ENCODE measurements around the gene CDK6.

Gene CDK6

GRCh38 chr7:92782236-92782635, 54.1 kb downstream of the CDK6 start:
- Histone ChIP-seq H3K27me3 (ENCODE audit: control insufficient read depth, insufficient read depth, low read length) (no peaks in the 10 kb centered on the region), H3K4me1 (ENCODE audit: control insufficient read depth, insufficient read depth, low read length) (peaks cover 19% of the 10 kb centered on the region), H3K9me3 (ENCODE audit: control insufficient read depth, low read length) (no peaks in the 10 kb centered on the region), H3K9ac (ENCODE audit: low read length) (no peak overlapping the region), H3K4me3 (ENCODE audit: low read length) (no peak overlapping the region), H3K36me3 (ENCODE audit: control insufficient read depth, insufficient read depth, low read length) (no peaks in the 10 kb centered on the region)

GRCh38 chr7:92781117-92781720, 55.2 kb downstream of the CDK6 start:
- H3K4me1 ChIP-seq (ENCODE audit: control insufficient read depth, insufficient read depth, low read length): peaks cover 19% of the 10 kb centered on the region
- no peaks in the 10 kb centered on the region for H3K36me3 ChIP-seq (ENCODE audit: control insufficient read depth, insufficient read depth, low read length)
- no peaks in the 10 kb centered on the region for H3K9me3 ChIP-seq (ENCODE audit: control insufficient read depth, low read length)
- H3K4me3 ChIP-seq (ENCODE audit: low read length): no peak overlapping the region
- no peaks in the 10 kb centered on the region for H3K27me3 ChIP-seq (ENCODE audit: control insufficient read depth, insufficient read depth, low read length)
- no peak overlapping the region for H3K9ac ChIP-seq (ENCODE audit: low read length)

GRCh38 chr7:92778972-92779371, 57.4 kb downstream of the CDK6 start:
- Histone ChIP-seq H3K27me3 (ENCODE audit: control insufficient read depth, insufficient read depth, low read length) (no peaks in the 10 kb centered on the region), H3K4me3 (ENCODE audit: low read length) (no peak overlapping the region), H3K4me1 (ENCODE audit: control insufficient read depth, insufficient read depth, low read length) (peaks cover 19% of the 10 kb centered on the region), H3K9ac (ENCODE audit: low read length) (no peak overlapping the region), H3K36me3 (ENCODE audit: control insufficient read depth, insufficient read depth, low read length) (no peaks in the 10 kb centered on the region), H3K9me3 (ENCODE audit: control insufficient read depth, low read length) (no peaks in the 10 kb centered on the region)

DNA sequence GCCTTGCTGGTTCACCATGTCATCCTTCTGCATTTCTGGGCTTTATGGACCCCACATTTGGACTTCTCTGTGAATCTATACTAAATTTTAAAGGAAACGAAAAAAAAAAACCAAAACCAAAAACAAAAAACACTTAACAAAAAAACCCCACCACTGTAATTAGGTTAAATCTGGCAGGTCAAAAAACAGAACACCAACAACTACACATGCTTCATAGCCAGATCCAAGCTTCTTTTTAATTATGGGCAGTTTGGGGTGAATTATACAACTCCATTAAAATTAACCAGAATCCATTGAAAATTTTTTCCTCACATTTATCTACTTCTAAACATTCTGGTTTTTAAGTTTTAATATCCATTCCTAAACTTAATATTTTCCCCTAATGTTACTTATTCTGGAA, 58.4 kb downstream of the CDK6 start:
- H3K4me1 ChIP-seq (ENCODE audit: control insufficient read depth, insufficient read depth, low read length): peaks cover 11% of the 10 kb centered on the region
- no peaks in the 10 kb centered on the region for H3K9me3 ChIP-seq (ENCODE audit: control insufficient read depth, low read length)
- no peaks in the 10 kb centered on the region for H3K36me3 ChIP-seq (ENCODE audit: control insufficient read depth, insufficient read depth, low read length)
- no peak overlapping the region for H3K4me3 ChIP-seq (ENCODE audit: low read length)
- H3K27me3 ChIP-seq (ENCODE audit: control insufficient read depth, insufficient read depth, low read length): no peaks in the 10 kb centered on the region
- no peak overlapping the region for H3K9ac ChIP-seq (ENCODE audit: low read length)

DNA sequence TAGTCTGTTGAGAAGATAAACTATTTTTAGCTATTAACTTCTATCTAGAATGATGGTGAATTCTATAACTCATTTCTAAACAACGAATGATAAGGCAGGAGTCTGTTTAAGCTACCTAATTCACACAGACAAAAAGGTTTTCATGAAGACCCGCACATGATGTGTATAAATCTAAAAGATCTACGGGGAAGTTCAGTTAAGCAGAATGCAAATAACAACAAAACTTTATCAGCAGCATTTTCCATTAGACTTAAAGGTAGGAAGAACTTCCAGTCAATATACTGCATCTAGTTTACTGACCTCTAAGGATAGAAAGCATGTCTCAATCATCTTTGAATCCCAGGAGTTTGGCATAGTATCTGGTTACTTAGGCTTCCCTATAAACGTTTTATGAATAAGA, 62.6 kb downstream of the CDK6 start:
- Histone ChIP-seq H3K36me3 (ENCODE audit: control insufficient read depth, insufficient read depth, low read length) (no peaks in the 10 kb centered on the region), H3K4me3 (ENCODE audit: low read length) (no peak overlapping the region), H3K9ac (ENCODE audit: low read length) (no peak overlapping the region), H3K9me3 (ENCODE audit: control insufficient read depth, low read length) (no peaks in the 10 kb centered on the region), H3K27me3 (ENCODE audit: control insufficient read depth, insufficient read depth, low read length) (no peaks in the 10 kb centered on the region), H3K4me1 (ENCODE audit: control insufficient read depth, insufficient read depth, low read length) (no peaks in the 10 kb centered on the region)

DNA sequence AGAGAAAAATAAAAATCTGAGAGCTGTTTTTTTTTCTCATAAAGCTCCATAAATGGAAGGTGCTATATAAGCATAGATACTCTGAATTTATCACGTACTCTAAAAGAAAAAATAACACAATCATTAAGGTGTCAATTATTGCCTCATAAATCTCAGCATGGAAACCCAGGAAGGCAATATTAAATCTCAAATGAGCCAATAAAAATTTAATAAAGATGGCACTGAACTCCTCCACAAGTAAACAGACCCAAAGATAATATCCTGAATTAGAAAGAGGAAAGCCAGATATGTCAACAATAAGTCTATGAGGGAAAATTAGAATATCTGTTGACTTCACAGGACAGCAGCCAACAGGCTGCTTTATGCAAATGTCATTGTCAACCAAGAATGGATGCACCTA, 66.5 kb downstream of the CDK6 start:
- Histone ChIP-seq H3K9ac (ENCODE audit: low read length) (no peak overlapping the region), H3K9me3 (ENCODE audit: control insufficient read depth, low read length) (no peaks in the 10 kb centered on the region), H3K4me3 (ENCODE audit: low read length) (no peak overlapping the region), H3K27me3 (ENCODE audit: control insufficient read depth, insufficient read depth, low read length) (no peaks in the 10 kb centered on the region), H3K36me3 (ENCODE audit: control insufficient read depth, insufficient read depth, low read length) (no peaks in the 10 kb centered on the region), H3K4me1 (ENCODE audit: control insufficient read depth, insufficient read depth, low read length) (peaks cover 21% of the 10 kb centered on the region)

- Histone ChIP-seq H3K4me3 (ENCODE audit: low read length) (no peak overlapping the region), H3K9me3 (ENCODE audit: control insufficient read depth, low read length) (no peaks in the 10 kb centered on the region), H3K9ac (ENCODE audit: low read length) (no peak overlapping the region), H3K27me3 (ENCODE audit: control insufficient read depth, insufficient read depth, low read length) (no peaks in the 10 kb centered on the region), H3K4me1 (ENCODE audit: control insufficient read depth, insufficient read depth, low read length) (peaks cover 21% of the 10 kb centered on the region), H3K36me3 (ENCODE audit: control insufficient read depth, insufficient read depth, low read length) (no peaks in the 10 kb centered on the region)
These were observed 67.0 kb downstream of the CDK6 start for GRCh38 chr7:92769394-92769699.

DNA sequence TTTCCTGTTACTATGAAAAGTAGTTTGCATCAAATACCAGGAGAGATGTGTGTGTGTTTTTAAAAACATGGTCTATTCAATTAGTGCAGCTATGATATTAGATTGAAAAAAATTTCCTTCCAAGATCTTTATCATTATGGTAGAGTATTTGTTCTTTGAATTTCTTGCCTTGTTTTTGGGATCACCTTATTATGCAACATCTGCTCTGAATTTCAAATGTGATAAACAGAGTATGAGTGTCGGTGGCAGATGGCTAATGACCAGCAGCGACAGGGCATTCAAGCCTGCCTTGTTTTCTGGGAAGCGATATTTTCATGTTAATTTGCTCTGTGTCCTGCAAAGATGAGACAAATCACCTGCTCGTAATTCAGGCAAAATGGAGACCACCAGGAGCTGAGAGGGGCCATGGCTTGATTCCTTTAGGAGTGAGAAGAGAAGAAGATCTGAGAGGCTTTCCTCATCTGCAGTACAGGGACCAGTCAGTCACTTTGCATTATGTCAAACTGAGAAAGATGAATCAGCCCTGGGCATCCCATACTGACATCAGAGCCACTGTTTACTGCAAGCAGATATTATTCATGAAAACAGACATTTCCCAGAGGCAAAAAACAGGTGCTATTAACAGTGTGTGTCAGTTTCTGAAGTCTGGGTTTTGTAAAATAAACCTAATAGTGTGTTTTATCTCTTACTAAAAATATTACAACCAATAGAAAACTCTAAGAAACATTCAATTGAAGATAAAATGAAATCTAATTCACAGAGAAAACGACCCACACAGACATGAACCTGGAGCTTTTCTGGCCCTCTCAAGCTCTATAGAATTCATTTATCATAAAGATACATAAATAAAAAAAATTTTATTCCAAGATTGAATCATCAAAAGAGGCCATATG, 67.6 kb downstream of the CDK6 start:
- Histone ChIP-seq H3K9me3 (ENCODE audit: control insufficient read depth, low read length) (no peaks in the 10 kb centered on the region), H3K4me3 (ENCODE audit: low read length) (no peak overlapping the region), H3K36me3 (ENCODE audit: control insufficient read depth, insufficient read depth, low read length) (no peaks in the 10 kb centered on the region), H3K27me3 (ENCODE audit: control insufficient read depth, insufficient read depth, low read length) (no peaks in the 10 kb centered on the region), H3K9ac (ENCODE audit: low read length) (no peak overlapping the region), H3K4me1 (ENCODE audit: control insufficient read depth, insufficient read depth, low read length) (peaks cover 21% of the 10 kb centered on the region)

GRCh38 chr7:92767437-92767836, 68.9 kb downstream of the CDK6 start:
- no peak overlapping the region for H3K4me3 ChIP-seq (ENCODE audit: low read length)
- no peak overlapping the region for H3K9ac ChIP-seq (ENCODE audit: low read length)
- H3K4me1 ChIP-seq (ENCODE audit: control insufficient read depth, insufficient read depth, low read length): peaks cover 28% of the 10 kb centered on the region
- H3K9me3 ChIP-seq (ENCODE audit: control insufficient read depth, low read length): no peaks in the 10 kb centered on the region
- no peaks in the 10 kb centered on the region for H3K36me3 ChIP-seq (ENCODE audit: control insufficient read depth, insufficient read depth, low read length)
- no peaks in the 10 kb centered on the region for H3K27me3 ChIP-seq (ENCODE audit: control insufficient read depth, insufficient read depth, low read length)

DNA sequence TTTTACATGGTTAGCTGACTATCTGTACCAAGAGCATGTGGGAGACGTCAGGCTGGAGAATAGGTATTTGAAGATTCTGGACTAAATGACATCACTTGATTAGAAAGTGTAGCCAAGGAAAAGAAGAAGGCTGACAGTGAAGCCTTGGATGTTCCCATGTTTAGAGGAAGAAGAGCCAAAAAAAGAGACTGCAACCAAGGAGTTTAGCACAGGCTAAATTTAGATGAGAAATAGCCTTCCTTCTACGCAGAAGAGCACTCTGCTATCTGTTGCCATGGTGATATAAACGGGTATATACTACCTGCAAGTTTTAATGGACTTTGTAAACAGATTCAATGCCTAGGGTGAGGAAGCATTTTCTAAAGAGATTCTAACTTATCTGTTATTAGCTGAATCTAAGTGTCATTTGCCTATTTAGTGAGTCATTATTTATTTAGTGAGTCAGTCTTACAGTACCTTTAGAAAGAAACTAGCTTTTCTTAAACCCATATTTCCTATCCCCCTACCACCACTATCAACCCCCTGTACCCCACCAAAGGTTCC, 69.8 kb downstream of the CDK6 start:
- Histone ChIP-seq H3K4me3 (ENCODE audit: low read length) (no peak overlapping the region), H3K9me3 (ENCODE audit: control insufficient read depth, low read length) (no peaks in the 10 kb centered on the region), H3K36me3 (ENCODE audit: control insufficient read depth, insufficient read depth, low read length) (no peaks in the 10 kb centered on the region), H3K27me3 (ENCODE audit: control insufficient read depth, insufficient read depth, low read length) (no peaks in the 10 kb centered on the region), H3K4me1 (ENCODE audit: control insufficient read depth, insufficient read depth, low read length) (peaks cover 28% of the 10 kb centered on the region), H3K9ac (ENCODE audit: low read length) (peak overlapping the region; percentile 14)

DNA sequence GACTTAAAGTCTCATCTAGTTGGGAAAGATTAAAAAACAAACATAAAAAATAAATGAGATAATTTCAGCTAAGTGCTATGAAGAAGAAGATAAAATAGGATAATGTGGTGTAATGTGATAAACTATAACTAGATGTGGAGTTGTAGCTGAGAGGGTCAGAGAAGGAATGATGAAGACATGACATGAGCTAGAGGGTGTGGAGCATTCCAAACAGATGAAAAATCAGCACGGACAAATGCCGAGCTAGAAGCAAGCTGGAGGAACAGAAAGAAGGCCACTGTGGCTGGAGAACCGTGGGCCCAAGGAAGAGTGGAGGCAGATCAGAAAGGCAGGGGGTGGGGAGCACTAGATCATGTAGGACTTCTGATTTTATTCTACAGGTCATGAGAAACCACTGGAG, 70.6 kb downstream of the CDK6 start:
- H3K4me3 ChIP-seq (ENCODE audit: low read length): no peak overlapping the region
- no peaks in the 10 kb centered on the region for H3K36me3 ChIP-seq (ENCODE audit: control insufficient read depth, insufficient read depth, low read length)
- H3K9me3 ChIP-seq (ENCODE audit: control insufficient read depth, low read length): no peaks in the 10 kb centered on the region
- H3K27me3 ChIP-seq (ENCODE audit: control insufficient read depth, insufficient read depth, low read length): no peaks in the 10 kb centered on the region
- peaks cover 28% of the 10 kb centered on the region for H3K4me1 ChIP-seq (ENCODE audit: control insufficient read depth, insufficient read depth, low read length)
- no peak overlapping the region for H3K9ac ChIP-seq (ENCODE audit: low read length)

DNA sequence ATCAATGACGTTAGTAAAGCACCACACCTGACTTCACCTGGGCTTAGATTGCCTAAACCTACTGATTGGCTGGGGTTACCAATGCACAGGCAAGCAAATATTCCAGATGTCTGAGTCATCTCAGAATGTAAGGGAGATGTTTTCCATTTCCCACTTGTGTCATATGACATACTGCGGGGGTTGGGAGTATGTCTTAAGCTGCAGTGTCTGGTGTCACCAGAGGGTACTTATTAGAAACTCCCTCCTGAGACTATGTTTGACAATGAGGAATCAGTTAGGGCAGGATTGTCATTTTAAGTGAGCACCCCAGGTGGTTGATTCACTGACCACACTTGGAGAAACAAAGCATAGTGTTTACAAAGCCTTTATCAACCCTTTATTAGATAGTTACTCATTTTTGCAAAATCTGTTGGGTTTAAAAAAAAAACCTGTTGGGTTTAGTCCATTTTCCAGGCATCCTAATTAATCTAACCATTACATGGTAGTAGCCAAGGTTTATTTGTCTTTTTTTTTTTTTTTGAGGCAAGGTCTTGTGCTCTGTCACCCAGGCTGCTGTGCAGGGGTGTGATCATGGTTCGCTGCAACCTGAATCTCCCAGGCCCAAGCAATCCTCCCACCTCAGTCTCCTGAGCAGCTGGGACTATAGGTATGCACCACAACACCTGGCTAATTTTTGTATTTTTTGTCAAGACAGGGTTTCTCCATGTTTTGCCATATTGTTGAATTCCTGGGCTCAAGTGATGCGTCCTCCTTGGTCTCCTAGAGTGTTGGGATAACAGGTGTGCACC, 72.5 kb downstream of the CDK6 start:
- H3K4me3 ChIP-seq (ENCODE audit: low read length): no peak overlapping the region
- H3K27me3 ChIP-seq (ENCODE audit: control insufficient read depth, insufficient read depth, low read length): no peaks in the 10 kb centered on the region
- no peaks in the 10 kb centered on the region for H3K9me3 ChIP-seq (ENCODE audit: control insufficient read depth, low read length)
- H3K36me3 ChIP-seq (ENCODE audit: control insufficient read depth, insufficient read depth, low read length): no peaks in the 10 kb centered on the region
- H3K9ac ChIP-seq (ENCODE audit: low read length): no peak overlapping the region
- peaks cover 28% of the 10 kb centered on the region for H3K4me1 ChIP-seq (ENCODE audit: control insufficient read depth, insufficient read depth, low read length)
